Hepatocyte (in vitro differentiated cells): Measurements from ENCODE around the gene AP2S1.

Source experiments
- CTCF ChIP-seq: fragments of 200-600 bp; sonication (generic); IDR thresholded peaks from 2 replicates; pipeline ENCODE4 v1.5.1; 2016; ENCODE audit warnings: antibody characterized with exemption, mild to moderate bottlenecking; ENCODE audit not compliant: poor library complexity
- EZH2 ChIP-seq: fragments of 200-600 bp; sonication (generic); IDR thresholded peaks from 2 replicates; pipeline ENCODE4 v1.6.1; 2016; ENCODE audit warnings: antibody characterized with exemption, mild to moderate bottlenecking, borderline replicate concordance
- EZH2phosphoT487 ChIP-seq: fragments of 200-600 bp; sonication (generic); IDR thresholded peaks from one replicate; pipeline ENCODE4 v1.6.1; 2018; ENCODE audit warnings: antibody characterized with exemption, mild to moderate bottlenecking, low read depth, moderate library complexity; ENCODE audit not compliant: unreplicated experiment, severe bottlenecking

- TF ChIP-seq CTCF (no peak), EZH2 (no peak), EZH2phosphoT487 (no peak)
Observed at GRCh38 chr19:46838160-46838559, 12.5 kb downstream of the AP2S1 start.
